HL-60/S4 (cell line): Measurements from ENCODE around the gene POLA2.

Experiments
- in situ Hi-C: fragments of 300-500 bp; cut with MboI; formaldehyde crosslinking; loops from 2 replicates; pipeline ENCODE4 v1.14.3; 2022; ENCODE audit warnings: low sequenced_read_pairs

The POLA2 gene

DNA sequence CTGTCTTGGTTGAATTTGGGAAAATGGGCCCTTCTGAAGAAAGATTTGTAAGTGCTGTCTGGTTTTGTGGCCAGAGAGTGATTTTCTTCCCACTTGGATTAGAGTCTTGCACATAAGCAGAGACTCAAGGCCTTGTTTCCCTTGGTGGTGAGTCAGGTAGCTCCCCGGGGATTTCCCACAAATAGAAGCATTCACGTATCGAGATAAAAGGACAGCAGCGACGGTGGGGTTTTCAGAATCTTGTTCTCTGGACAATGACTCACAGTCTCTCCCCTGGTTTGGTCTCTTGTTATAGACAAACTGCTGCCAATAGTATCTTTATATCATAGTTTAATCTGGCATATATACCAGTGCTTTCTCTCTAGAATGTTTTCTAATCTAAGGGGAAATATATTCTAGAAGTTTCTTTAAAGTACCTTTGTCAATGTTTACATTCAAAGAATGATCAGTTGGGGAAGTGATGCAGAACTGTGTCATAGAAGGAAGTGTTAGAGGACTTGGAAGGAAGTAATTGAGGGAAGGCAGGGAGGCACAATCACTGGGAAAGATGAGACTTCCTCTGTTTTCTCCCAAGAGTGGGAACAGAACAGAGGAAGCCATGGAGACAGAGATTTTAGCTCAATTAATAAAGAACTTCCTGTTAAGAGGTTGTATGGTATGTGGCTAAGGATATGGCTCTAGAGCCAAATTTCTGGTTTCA, 18.1 kb downstream of the POLA2 start:
- in situ Hi-C loops, result no loop called here

- in situ Hi-C loops, result no loop called here
Observed at GRCh38 chr11:65280646-65281045, 18.9 kb downstream of the POLA2 start.

DNA sequence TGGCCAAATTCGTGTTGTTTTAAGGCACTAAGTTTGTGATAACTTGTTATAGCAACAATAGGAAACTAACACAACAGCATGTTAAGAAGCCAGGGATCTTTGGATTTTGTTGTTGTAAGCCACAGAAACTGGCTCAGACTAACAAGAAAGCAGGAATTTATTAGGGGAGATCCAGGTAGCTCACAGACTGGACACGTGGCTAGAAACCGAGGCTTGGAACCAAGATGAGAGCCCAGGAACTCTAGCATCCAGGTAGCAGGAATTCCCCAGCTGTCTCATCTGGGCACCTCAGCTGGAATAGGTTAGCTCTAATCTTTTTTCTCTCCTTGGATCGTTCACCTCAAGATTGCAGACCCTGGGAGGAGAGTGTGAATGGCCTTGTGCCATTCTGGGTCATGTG, 24.9 kb downstream of the POLA2 start:
- in situ Hi-C loops, result no loop called here

DNA sequence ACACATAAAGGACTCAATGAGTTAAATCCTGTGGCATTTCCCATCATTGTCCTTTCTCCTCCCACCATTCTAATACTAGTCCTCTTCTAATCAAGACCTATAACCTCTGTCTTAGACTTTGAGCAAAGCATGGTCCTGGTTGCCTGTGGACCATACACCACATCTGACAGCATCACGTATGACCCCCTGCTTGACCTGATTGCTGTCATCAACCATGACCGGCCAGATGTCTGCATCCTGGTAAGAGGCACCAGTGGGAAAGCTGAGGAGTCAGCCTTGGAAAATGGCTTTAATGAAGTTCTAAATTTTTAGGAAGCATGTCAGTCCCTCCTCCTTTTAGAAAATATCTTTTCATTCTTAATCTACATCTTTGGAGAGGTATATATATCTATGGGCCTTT, 25.8 kb downstream of the POLA2 start:
- in situ Hi-C loops, result no loop called here

- in situ Hi-C loops, result no loop called here
Observed at GRCh38 chr11:65288706-65289536, 27.2 kb downstream of the POLA2 start.

DNA sequence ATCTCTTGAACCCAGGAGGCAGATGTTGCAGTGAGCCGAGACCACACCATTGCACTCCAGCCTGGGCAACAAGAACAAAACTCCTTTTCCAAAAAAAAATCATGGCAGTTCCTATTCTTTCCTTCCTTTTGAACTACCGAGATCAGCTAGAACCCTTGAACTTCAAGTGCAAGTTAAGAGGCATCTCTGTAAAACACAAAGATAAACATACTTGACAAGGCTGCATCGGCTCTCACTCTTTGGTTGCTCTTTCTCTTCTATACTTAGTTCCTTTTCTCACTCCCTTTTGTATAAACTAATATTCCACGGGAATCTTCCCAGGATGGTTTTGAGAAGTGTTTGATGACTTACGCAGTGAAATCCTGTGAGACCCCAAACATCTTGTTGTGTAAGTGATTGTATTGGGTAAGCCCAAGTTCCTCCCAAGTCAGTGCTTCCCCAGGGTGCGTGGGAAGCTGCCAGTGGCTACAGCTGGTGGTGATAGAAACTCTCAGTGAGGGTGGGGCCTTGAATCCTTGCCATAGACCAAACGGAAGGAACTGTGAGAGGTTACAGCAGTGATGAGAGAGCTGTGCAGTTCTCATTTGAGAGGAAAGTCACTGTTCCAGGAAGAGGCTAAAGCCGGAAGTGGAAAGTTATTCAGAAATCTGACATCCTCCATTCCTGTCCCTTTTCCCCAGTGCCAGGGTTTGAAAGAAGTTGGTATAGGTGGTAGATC, 28.8 kb downstream of the POLA2 start:
- in situ Hi-C loops, result no loop called here

GRCh38 chr11:65291613-65292012, 29.9 kb downstream of the POLA2 start:
- in situ Hi-C loops, result no loop called here

DNA sequence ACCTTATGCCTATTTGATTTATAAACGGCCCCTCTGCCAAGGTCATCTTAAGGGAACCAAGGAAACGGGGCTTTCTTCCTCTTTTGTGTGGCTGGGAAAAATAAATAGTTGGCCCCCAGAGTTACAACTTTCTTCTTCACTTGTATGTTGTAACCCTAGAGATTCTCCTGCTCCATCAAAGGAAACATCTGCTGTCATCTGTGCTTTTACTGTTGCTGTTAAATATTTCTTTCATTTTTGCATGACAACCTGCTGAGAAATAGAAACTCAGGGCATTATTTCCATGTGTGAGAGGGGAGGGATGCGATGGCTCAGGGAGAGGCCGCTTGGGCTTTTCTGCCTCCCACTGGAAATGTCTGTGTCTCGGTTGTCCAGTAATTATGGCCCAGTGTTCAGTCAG, 31.1 kb downstream of the POLA2 start:
- in situ Hi-C loops, result no loop called here

GRCh38 chr11:65293909-65294381, 32.2 kb downstream of the POLA2 start:
- in situ Hi-C loops, result no loop called here

DNA sequence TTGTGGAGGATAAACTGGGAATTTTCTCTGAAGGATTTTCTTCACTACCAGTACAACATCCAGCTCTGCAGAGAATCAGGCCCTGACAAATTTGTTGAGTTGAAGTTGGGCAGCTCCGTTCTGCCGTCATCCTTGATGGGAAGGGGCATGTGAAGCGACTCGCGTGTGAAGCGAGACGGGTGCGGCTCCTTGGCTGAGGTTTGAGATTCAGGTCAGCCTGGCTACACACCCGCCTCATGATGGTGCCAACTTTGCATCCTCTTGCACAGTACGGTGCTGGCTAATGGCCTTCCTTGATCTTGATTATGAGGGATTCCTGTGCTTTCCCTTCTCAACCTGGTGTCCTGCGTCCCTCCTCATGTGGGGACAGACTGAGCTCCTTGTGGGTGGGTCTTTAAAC, 33.2 kb downstream of the POLA2 start:
- in situ Hi-C loops, result no loop called here

DNA sequence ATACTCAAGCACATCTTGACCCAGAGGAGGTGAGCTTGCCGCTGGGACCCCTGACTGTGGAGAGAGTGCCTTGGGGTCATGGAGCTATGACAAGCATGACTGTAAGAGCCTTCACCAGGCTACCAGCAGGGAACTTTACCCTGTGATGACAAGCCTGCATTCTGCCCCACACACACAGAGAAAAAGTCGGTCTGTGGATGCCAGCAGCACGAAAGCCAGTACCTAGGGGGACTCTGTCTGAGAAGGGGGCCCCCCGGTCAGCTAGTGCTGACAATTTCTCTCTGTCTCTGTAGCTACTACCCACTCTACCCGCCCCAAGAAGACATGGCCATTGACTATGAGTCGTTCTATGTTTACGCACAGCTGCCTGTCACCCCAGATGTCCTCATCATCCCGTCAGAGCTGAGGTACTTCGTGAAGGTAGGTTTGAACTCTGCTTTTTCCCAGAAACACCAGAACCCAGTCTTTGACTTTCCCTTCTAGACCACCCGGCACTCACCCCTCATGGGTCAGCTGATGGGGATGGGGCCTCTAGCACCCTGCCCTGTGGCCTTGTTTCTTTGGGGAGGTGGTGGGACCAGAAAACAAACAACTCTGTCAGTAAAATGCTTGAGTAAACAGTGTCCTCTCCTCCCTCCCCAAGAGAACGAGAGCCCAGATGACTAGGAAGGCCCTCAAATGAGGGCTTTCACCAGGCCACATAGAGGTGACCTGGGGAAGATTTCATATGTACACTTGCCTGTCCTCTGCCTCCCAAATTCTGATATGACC, 34.0 kb downstream of the POLA2 start:
- in situ Hi-C loops, result no loop called here

GRCh38 chr11:65297026-65297672, 35.4 kb downstream of the POLA2 start:
- in situ Hi-C loops, result no loop called here

DNA sequence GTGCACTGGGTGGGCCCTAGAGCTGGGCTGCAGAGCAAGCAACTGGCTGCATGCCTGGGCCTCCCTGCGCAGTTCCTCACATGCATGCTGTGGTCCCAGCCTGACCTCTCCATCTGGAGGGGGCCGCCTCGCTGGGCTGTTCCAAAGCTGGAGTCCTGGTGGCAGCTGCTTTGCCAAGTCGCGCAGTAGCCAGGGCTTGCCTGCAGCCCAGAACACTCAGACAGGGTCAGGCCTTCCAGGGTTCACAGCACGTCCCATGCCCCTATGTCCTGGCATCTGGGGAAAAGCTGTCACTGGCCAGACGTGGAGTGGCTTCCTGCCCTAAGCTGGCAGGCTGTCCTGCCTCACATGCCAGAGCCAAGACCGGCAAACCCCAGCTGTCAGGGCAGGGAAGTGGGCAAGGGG, 36.4 kb downstream of the POLA2 start:
- in situ Hi-C loops, result no loop called here

- in situ Hi-C loops, result no loop called here
Observed at GRCh38 chr11:65298655-65299179, 37.0 kb downstream of the POLA2 start.

- in situ Hi-C loops, result no loop called here
Observed at GRCh38 chr11:65300621-65301275, 39.0 kb downstream of the POLA2 start.

- in situ Hi-C loops, result no loop called here
Observed at GRCh38 chr11:65301491-65302329, 39.9 kb downstream of the POLA2 start.

DNA sequence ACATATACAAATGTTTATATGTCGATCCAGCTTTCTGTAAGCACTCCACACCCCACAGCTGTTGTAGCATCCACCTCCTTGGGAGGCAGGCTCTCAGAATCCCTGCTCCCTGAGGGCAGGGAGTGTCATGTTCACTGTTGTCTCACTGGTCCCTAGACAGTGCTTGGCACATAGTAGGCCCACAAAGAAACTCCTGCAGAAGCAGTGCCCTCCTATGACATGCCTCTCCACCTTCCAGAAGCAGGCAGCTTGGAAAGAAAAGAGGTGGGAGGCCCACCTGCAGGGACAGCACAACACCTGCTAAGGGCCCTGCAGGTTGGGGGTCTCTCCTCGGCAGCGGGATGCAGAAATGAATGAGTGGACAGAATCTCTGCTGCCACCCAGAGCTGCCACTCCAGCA, 41.8 kb downstream of the POLA2 start:
- in situ Hi-C loops, result no loop called here

- in situ Hi-C loops, result no loop called here
Observed at GRCh38 chr11:65304110-65304509, 42.3 kb downstream of the POLA2 start.

DNA sequence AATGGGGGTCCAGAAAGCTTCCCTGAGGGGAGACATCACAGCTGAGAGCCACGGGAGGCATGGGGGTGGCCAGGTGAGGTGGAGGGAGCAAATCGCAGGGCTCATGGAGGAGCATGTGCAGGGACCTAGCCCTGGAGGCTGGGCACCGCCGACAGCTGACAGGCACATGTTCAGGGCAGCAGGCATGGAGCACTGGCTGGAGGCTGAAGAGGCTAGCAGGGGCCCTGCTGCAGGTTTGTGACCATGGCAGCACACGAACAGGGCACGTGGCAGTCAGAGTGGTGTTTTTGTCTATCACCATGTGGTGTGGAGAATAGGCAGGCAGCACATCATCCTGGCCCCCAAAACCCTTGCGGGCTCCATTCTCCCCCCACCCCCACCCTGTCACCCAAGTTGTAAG, 42.9 kb downstream of the POLA2 start:
- in situ Hi-C loops, result no loop called here
